ENCODE results near the gene VAV2.

GRCh38 chr9:133804199-133804598, 187.9 kb downstream of the VAV2 start:
- TF ChIP-seq EZH2 (IDR thresholded peaks at IDR 0.05; ENCODE audit: low read depth, unreplicated experiment) = no peak
- no peak for TF ChIP-seq CTCF (conservative IDR thresholded peaks at IDR 0.05; ENCODE audit: low read depth in 2 of 2)
- TF ChIP-seq ETS1 (IDR thresholded peaks at IDR 0.05) = no peak

Data from GM23338 (cell line).